ENCODE measurements around the gene AGAP3.

GRCh38 chr7:151152643-151153513 lies 66.6 kb downstream of the AGAP3 start:
- TF ChIP-seq CTCF (IDR thresholded peaks at IDR 0.05) (no peak), EZH2 (IDR thresholded peaks at IDR 0.05; ENCODE audit: borderline replicate concordance, insufficient read depth, low read depth, low read length, poor library complexity, severe bottlenecking) (no peak)
